ENCODE results near the gene ITFG2.

GRCh38 chr12:2764398-2764797 lies 48.1 kb upstream of the ITFG2 start:
- no peak for TF ChIP-seq POLR2AphosphoS5 (IDR thresholded peaks at IDR 0.05; ENCODE audit: borderline replicate concordance, low read depth, low read length)
- TF ChIP-seq EZH2 (IDR thresholded peaks at IDR 0.05): no peak

All from SK-N-MC (cell line).